GM18861 (cell line): ENCODE results near the gene CAMSAP1.

Experiments
- ATAC-seq: cut with Tn5 transposase; IDR thresholded peaks from one replicate; pipeline ENCODE4 v1.9.1; 2021; ENCODE audit not compliant: unreplicated experiment

Gene CAMSAP1

DNA sequence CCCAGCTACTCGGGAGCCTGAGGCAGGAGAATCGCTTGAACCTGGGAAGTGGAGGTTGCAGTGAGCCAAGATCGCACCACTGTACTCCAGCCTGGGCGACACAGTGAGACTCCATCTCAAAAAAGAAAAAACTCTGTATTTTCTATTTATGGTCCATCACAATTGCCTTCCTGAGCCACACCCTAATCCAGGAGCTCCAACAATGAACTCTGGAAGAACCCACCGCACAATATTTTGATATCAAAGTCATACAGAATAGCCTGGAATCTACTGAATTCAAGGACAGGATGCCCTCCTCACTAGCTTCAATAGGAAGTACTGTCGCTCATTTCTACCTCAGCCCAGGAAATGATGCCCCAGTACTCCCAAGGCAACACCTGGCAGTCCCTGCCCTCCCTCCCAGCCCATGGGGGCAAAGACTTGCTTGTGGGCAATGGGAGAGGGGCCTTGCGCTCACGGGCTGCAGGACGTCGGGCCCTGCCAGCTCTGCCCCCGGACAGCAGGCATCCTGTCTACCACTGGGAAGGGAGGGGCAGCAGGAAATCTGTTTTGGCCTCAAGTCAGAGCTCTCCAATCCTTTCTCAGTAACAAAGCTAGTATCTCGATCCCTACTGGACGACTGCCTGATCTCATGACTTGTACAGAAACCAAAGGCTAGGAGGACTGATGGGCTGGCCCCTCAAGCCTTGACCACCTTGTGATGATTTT lies 34.1 kb upstream of the CAMSAP1 start:
- no peak for ATAC-seq

- ATAC-seq: no peak
Observed at GRCh38 chr9:135939351-135940265, 32.3 kb upstream of the CAMSAP1 start.

DNA sequence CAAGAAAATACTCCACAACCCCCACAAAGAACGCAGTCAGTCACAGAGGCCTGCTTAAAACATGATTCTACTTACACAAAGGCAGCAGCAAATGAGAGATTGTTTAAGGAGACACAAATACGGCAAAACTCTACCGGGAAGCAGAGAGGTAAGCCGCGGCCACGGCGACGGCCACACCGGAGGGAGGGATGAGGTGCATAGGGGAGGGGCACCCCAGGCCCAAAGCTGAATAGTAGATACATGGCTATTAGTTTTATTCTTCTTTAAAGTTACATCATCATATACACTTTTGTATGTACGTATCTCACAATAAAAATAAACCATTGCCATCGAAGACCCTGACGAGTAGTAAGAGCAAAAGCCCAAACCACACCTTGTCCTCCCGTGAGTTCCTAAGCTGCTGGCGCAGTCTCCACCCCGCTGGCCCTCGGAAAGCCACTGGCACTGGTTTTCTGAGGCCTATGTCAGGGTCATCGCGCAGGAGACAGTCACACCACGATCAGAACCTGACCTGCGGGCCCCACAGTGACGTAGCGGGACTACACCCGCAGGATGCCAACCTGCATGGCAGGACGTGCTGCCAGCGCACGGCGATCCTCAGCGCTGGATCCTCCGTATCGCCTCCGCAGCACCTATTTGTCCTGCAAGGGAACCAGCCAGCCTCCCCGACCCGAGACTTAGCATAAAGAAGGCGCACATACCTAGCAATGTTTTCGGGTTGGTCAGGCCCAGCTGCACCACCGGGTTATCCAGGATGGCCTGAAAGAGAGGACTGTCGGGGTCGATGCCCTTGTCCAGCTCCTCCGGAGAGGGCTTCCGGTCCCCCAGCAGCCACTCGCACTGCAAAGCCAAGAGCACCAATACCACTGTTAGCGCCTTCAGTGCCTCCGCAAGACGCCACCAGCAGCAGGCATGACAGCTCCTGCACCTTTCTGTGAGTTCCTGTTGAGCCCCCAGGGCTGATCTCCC lies 30.5 kb upstream of the CAMSAP1 start:
- ATAC-seq: no peak

- ATAC-seq: no peak
Observed at GRCh38 chr9:135933114-135933513, 25.8 kb upstream of the CAMSAP1 start.

DNA sequence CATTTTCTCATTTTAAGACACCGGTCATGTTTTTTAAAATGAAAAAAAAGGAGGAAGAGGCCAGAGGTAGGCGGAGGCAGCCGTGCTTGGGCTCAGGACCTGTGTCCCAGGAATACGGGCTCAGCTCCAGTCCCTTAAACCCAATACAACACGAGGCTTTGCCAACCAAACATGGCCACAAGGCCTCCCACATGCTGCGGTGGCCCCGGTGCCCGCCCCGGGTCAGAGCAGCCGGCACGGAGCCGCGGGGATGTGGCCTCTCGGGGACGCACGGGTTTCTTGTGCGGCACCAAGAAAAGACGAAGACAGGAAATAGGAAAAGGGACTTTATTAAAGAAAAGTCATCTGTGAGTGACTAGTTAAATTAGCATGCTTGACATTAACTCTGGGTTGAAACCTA lies 25.3 kb upstream of the CAMSAP1 start:
- no peak for ATAC-seq

- no peak for ATAC-seq
Observed at GRCh38 chr9:135931349-135931820, 24.0 kb upstream of the CAMSAP1 start.

GRCh38 chr9:135930446-135931345 lies 23.4 kb upstream of the CAMSAP1 start:
- ATAC-seq: no peak

- ATAC-seq: no peak
Observed at GRCh38 chr9:135929656-135930445, 22.5 kb upstream of the CAMSAP1 start.

DNA sequence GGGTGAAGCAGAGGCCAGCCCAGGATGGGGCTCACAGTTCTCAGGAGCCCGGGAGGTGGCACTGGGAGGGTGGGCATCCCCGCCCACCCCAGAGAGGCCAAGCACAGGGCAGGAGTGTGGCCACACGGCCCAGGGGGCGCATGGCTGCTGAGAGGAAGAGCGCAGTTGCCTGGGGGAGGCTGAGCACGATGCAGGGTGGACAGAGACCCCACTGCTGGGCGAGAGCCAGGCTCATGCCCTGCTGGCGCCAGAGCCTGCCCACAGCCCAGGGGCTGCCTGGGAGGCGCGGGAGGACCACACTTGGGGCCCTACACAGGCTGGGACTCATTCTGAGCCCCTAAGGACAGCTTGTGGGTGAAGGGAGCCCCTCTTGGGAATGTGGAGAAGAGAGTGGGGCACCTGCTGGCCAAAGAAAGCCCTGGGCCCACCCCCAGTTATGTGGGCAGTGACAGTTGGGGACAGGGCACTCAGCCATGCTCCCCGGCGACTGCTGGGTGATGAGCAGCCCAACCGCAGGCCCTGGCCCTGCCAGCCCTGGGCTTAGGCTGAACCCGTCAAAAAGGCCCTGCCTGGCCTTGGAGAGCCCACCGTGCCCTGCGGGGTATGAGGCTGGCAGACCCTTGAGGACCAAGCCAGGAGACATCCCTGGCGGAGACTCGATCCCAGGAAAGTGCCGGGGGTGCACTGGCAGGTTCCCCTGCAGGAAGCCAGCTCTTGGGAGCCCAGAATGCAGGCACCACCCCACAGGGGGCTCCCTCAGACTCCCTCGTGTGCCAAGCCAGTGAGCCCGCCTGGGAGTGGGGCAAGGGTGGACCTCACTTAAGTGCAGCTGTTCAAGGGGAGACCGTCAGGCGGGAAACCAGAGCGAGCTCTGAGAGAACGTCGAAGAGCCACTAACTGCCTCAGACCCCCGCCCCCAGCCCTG lies 21.6 kb upstream of the CAMSAP1 start:
- ATAC-seq: no peak

DNA sequence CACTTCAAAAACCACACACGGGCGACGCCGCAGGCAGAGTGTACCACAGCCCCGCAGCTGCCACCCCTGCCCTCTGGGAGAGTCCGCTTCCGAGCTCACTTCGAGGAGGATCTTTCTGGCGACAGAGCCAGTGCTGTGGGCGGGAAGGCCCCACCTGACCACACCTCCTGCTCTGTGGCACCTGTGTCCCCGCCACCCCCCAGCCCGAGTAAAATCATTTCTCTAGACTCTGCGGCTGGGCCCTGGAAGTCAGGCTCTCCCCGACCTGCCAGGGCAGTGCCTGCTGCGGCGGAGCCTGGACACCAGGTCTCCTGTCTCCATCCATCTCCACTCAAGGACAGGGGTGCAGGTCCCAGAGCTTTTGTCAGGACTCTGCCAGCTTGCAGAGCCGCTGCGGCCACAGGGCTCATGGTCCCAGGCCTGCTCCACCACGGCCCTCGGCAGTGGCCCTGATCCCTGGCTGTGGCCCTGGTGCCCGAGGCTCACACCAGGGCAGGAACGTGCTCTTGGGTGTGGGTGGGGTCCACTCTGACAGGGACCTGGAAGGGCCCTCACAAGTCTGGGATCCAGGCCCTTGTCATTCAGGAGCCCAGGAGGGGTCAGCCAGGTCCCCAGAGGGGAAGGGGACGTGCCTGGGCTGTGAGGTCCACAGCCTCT lies 20.9 kb upstream of the CAMSAP1 start:
- ATAC-seq: no peak

GRCh38 chr9:135927195-135928013 lies 20.1 kb upstream of the CAMSAP1 start:
- ATAC-seq: no peak

DNA sequence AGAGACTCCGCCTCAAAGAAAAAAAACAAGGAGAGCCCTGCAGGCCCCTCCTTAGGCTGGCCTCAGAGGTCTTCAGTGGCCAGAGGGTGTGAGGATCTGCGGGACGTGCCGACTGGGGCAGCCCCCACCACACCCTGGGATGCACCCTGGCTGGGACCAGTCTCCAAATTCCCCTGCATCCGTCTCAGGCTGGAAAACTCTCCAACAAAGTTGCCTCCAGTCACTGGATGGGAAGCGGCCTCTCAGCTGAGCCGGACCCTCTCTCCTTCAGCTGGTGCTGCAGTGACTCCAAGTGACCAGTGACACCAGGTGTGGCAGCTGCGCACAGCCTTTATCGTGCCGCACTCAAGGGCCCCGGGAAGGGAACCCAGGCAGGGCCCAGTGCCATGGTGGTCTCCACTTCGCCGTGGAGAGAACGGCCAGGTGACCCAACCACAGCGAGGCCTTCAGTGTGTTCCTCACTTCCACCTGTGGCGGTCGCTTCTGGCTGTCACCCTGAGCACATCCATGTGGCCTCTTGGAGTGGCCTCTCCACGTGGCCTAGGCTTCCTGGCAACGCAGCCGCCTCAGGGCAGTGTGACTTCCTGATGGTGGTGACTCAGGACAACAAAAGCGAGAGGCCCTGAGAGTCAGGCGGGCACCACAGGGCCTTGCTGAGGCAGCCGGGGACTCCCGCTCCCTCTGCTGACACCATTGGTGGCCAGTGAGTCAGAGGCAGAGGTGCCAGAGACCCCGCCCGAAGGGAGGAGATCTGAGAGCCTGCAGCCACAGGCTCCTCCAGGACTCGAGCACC lies 19.3 kb upstream of the CAMSAP1 start:
- no peak for ATAC-seq

DNA sequence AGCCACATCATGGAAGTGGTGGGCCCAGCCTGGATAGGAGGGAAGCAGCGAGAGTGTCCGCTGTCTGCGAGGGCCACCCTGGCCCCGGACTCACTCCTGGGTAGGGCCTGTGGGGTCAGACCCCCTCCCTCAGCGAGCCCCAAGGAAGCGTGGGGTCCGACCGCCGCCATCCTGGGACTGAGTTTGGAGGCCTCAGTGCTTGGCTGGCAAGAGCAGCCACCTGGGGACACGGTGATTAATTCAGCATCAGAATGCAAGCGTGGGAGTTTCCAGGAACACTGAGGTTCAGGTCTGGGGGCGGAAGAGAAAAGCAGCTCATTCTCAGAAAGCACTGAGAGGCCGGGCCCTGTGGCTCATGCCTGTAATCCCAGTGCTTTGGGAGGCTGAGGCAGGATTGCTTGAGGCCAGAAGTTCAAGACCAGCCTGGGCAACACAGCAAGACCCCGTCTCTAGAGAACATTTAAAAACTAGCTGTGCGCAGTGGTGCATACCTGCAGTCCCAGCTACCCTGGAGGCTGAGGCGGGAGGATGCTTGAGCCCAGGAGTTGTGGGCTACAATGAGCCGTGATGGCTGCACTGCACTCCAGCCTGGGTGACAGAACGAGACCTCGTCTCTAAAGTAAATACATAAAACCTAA lies 18.3 kb upstream of the CAMSAP1 start:
- ATAC-seq: no peak

GRCh38 chr9:135924628-135925338 lies 17.4 kb upstream of the CAMSAP1 start:
- ATAC-seq: no peak

GRCh38 chr9:135923508-135923907 lies 16.2 kb upstream of the CAMSAP1 start:
- no peak for ATAC-seq
